IMR-90 (cell line): ENCODE data around the gene POLR2C. TPM values are rescaled to one million over a fixed set of nuclear protein-coding genes. Genes with fewer than 3 reads are reported as not detected.

Source experiments
- BHLHE40 ChIP-seq: fragments of 150-350 bp; IDR thresholded peaks from 2 replicates; pipeline ENCODE4 v1.6.1; 2016; ENCODE audit warnings: mild to moderate bottlenecking, low read depth, low read length
- CHD1 ChIP-seq: IDR thresholded peaks from 2 replicates; pipeline ENCODE4 v1.6.1; 2012; ENCODE audit warnings: low read depth, low read length, improper control_type of control experiment
- MAFK ChIP-seq: IDR thresholded peaks from 2 replicates; pipeline ENCODE4 v1.6.1; 2012; ENCODE audit warnings: low read depth, low read length, improper control_type of control experiment
- MXI1 ChIP-seq: IDR thresholded peaks from 2 replicates; pipeline ENCODE4 v1.6.1; 2012; ENCODE audit warnings: low read depth, mild to moderate bottlenecking, low read length, moderate library complexity, borderline replicate concordance
- NFE2L2 ChIP-seq: fragments of 150-350 bp; IDR thresholded peaks from 2 replicates; pipeline ENCODE4 v1.6.1; 2016; ENCODE audit warnings: low read depth, mild to moderate bottlenecking, low read length
- RFX5 ChIP-seq: IDR thresholded peaks from 2 replicates; pipeline ENCODE4 v1.8.0; 2012; ENCODE audit warnings: low read depth, mild to moderate bottlenecking, low read length, moderate library complexity
- polyA plus RNA-seq, 3 experiments: library from polyadenylated mRNA; depleted of rRNA; stranded (reverse); fragments of >200 nt; gene quantifications; 2 replicates each; pipeline ENCODE4 v1.2.3, GENCODE V29; 2012; ENCODE audit warnings: low replicate concordance in 1 of 3
- total RNA-seq: library from RNA; depleted of rRNA; stranded (reverse); fragments of >200 nt; gene quantifications from 2 replicates; pipeline ENCODE4 v1.2.3, GENCODE V29; 2012
- TF ChIP-seq, protein P1 (sequence below): fragments of 150-350 bp; IDR thresholded peaks from 2 replicates; pipeline ENCODE4 v1.6.1; 2017; ENCODE audit warnings: mild to moderate bottlenecking, antibody characterized with exemption, low read length, low read depth

The POLR2C gene
- total and polyA plus RNA-seq, 2 of the 4 experiments (the other 2 are of a cell fraction), result 137 to 340 TPM

- TF ChIP-seq CHD1, result no peak
- TF ChIP-seq BHLHE40, result no peak
- no peak for TF ChIP-seq MAFK
- no peak for TF ChIP-seq NFE2L2
- TF ChIP-seq, protein P1, sequence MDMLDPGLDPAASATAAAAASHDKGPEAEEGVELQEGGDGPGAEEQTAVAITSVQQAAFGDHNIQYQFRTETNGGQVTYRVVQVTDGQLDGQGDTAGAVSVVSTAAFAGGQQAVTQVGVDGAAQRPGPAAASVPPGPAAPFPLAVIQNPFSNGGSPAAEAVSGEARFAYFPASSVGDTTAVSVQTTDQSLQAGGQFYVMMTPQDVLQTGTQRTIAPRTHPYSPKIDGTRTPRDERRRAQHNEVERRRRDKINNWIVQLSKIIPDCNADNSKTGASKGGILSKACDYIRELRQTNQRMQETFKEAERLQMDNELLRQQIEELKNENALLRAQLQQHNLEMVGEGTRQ, result peak; percentile 22; the same call in 1 of the 2 replicates
- TF ChIP-seq RFX5, result no peak
- peak; percentile 91 for TF ChIP-seq MXI1
Measured at GRCh38 chr16:57447186-57447962, 15.1 kb upstream of the POLR2C start, which contains the start of the genes CIAPIN1 and COQ9 (continued).
